ENCODE data around the gene APRT. TPM values are rescaled to one million over a fixed set of nuclear protein-coding genes. Genes with fewer than 3 reads are reported as not detected.

The APRT gene
- total RNA-seq, 1 experiment from 2014 or later = 311 TPM

GRCh38 chr16:88792668-88793250, 19.0 kb downstream of the APRT start:
- ChIA-PET POLR2A (interaction anchor here (0.9 to 1.6 kb wide), 2 partner anchors 8 to 10 kb away, joined by 4 read pairs; no protein-coding TSS in a partner anchor), CTCF (interaction anchor here (2.8 kb wide), 1 partner anchor 55 kb away, joined by 10 read pairs; no protein-coding TSS in a partner anchor), RAD21 (ENCODE audit: low non-redundant PET in 1 of 2, low total read pairs in 2 of 2, uncharacterized antibody in 2 of 2, unreplicated experiment in 2 of 2) (interaction anchor here in 1 of 2 experiments (0.6 kb wide), 1 partner anchor 156 kb away, joined by 3 read pairs; no protein-coding TSS in a partner anchor)
- H3K27me3 ChIP-seq (ENCODE audit: insufficient read depth, low read length) = no peaks in the 10 kb centered on the region
- H3K9ac ChIP-seq (ENCODE audit: low read length) = no peak overlapping the region
- no peak overlapping the region for H3K4me3 ChIP-seq (replicated peaks in 1 of 2; ENCODE audit: low read depth in 1 of 2, low read length in 2 of 2)
- no peak for DNase-seq (ENCODE audit: low read depth, low spot score)
- H3K36me3 ChIP-seq (ENCODE audit: control insufficient read depth in 1 of 2, insufficient read depth in 2 of 2, low read length in 2 of 2) = no peaks in the 10 kb centered on the region
- H3K79me2 ChIP-seq (ENCODE audit: insufficient read depth, low read length) = no peaks in the 10 kb centered on the region
- H3K4me2 ChIP-seq (ENCODE audit: low read length) = no peak overlapping the region
- no peak for ATAC-seq
- TF ChIP-seq EGR1 (IDR thresholded peaks at IDR 0.05; ENCODE audit: low read depth) = no peak
- no TSS peak for BruUV-seq (replicated peaks)
- no peaks in the 10 kb centered on the region for H4K20me1 ChIP-seq (ENCODE audit: insufficient read depth)
- H3K9me3 ChIP-seq (ENCODE audit: control insufficient read depth in 1 of 2, insufficient read depth in 1 of 2, low read depth in 1 of 2, low read length in 2 of 2) = no peaks in the 10 kb centered on the region
- no peak overlapping the region for H2AFZ ChIP-seq (ENCODE audit: low read depth, low read length, poor library complexity, severe bottlenecking)
- H3K27ac ChIP-seq (ENCODE audit: low read depth, low read length) = no peak overlapping the region
- intact Hi-C loops (cut with micrococcal nuclease) = no loop called here
- H3K4me1 ChIP-seq (ENCODE audit: control insufficient read depth in 1 of 2, insufficient read depth in 2 of 2, low read length in 2 of 2) = peaks cover 3 to 11% of the 10 kb centered on the region in 2 experiments; a peak in 2 of 4 replicates
- no peaks in the 10 kb centered on the region for H3K9me2 ChIP-seq (ENCODE audit: insufficient read depth)

- no peaks in the 10 kb centered on the region for H3K9me2 ChIP-seq (ENCODE audit: insufficient read depth)
- no peaks in the 10 kb centered on the region for H3K9me3 ChIP-seq (ENCODE audit: control insufficient read depth in 1 of 2, insufficient read depth in 1 of 2, low read depth in 1 of 2, low read length in 2 of 2)
- H3K27me3 ChIP-seq (ENCODE audit: insufficient read depth, low read length) = no peaks in the 10 kb centered on the region
- H4K20me1 ChIP-seq (ENCODE audit: insufficient read depth) = no peaks in the 10 kb centered on the region
- ATAC-seq (no peak), DNase-seq (ENCODE audit: low read depth, low spot score) (no peak)
- RAD21 ChIA-PET (ENCODE audit: low non-redundant PET in 1 of 2, low total read pairs in 2 of 2, uncharacterized antibody in 2 of 2, unreplicated experiment in 2 of 2) = interaction anchor here in 1 of 2 experiments (0.6 kb wide), 1 partner anchor 156 kb away, joined by 3 read pairs; no protein-coding TSS in a partner anchor
- POLR2A ChIA-PET = interaction anchor here (0.9 to 1.6 kb wide), 2 partner anchors 9 to 11 kb away, joined by 4 read pairs; no protein-coding TSS in a partner anchor
- TF ChIP-seq ZBTB33 (IDR thresholded peaks at IDR 0.05; ENCODE audit: extremely low read depth, insufficient replicate concordance, low read length) (no peak), SIN3A (IDR thresholded peaks at IDR 0.05; ENCODE audit: low read depth) (no peak), FOSL1 (IDR thresholded peaks at IDR 0.05; ENCODE audit: low read depth) (no peak), RAD21 (IDR thresholded peaks at IDR 0.05; ENCODE audit: low read depth) (no peak), CEBPB (IDR thresholded peaks at IDR 0.05; ENCODE audit: low read depth) (no peak)
- no peak overlapping the region for H3K9ac ChIP-seq (ENCODE audit: low read length)
- H3K4me3 ChIP-seq (replicated peaks in 1 of 2; ENCODE audit: low read depth in 1 of 2, low read length in 2 of 2) = no peak overlapping the region
- intact Hi-C loops (cut with micrococcal nuclease) = no loop called here
- no peak overlapping the region; the same call in 1 of the 2 replicates for H3K27ac ChIP-seq (ENCODE audit: low read depth, low read length)
- no peaks in the 10 kb centered on the region for H3K79me2 ChIP-seq (ENCODE audit: insufficient read depth, low read length)
- H3K36me3 ChIP-seq (ENCODE audit: control insufficient read depth in 1 of 2, insufficient read depth in 2 of 2, low read length in 2 of 2) = no peaks in the 10 kb centered on the region
- peaks cover 3 to 11% of the 10 kb centered on the region in 2 experiments; a peak in 2 of 4 replicates for H3K4me1 ChIP-seq (ENCODE audit: control insufficient read depth in 1 of 2, insufficient read depth in 2 of 2, low read length in 2 of 2)
- no TSS peak for BruUV-seq (replicated peaks)
- no peak overlapping the region for H2AFZ ChIP-seq (ENCODE audit: low read depth, low read length, poor library complexity, severe bottlenecking)
- no peak overlapping the region for H3K4me2 ChIP-seq (ENCODE audit: low read length)
- CTCF ChIA-PET = interaction anchor here (2.8 kb wide), 1 partner anchor 55 kb away, joined by 10 read pairs; no protein-coding TSS in a partner anchor
Observed at GRCh38 chr16:88792078-88792550, 19.6 kb downstream of the APRT start.
